HepG2 (cell line): ENCODE measurements around the gene APIP. TPM values are rescaled to one million over a fixed set of nuclear protein-coding genes. Genes with fewer than 3 reads are reported as not detected.

Experiments
- ARID3A ChIP-seq: IDR thresholded peaks from 2 replicates; pipeline ENCODE4 v1.6.1; 2012; ENCODE audit warnings: low read depth, low read length, improper control_type of control experiment
- ASH2L ChIP-seq: fragments of 300-600, 200-600 bp; sonication (generic); IDR thresholded peaks from 2 replicates; pipeline ENCODE4 v1.7.0; 2017; ENCODE audit warnings: low read depth, mild to moderate bottlenecking, moderate library complexity, mixed read lengths, low read length; ENCODE audit not compliant: insufficient read length
- BCL6 ChIP-seq: IDR thresholded peaks from 2 replicates; pipeline ENCODE4 v1.6.1; 2016; ENCODE audit warnings: missing genetic modification reagents, missing compliant biosample characterization
- DDIT3 ChIP-seq: sonication (generic); formaldehyde crosslinking; IDR thresholded peaks from 2 replicates; pipeline ENCODE4 v1.4.0; 2020; ENCODE audit warnings: mild to moderate bottlenecking, missing genetic modification reagents
- FOXP1 ChIP-seq, 2 experiments: fragments of 450-650 bp in 1 of 2; IDR thresholded peaks; 2 replicates each; pipeline ENCODE4 v1.6.1; 2017 to 2018; ENCODE audit warnings: antibody characterized with exemption in 1 of 2
- HDAC1 ChIP-seq: sonication (generic); formaldehyde crosslinking; IDR thresholded peaks from 2 replicates; pipeline ENCODE4 v1.5.1; 2020; ENCODE audit warnings: mild to moderate bottlenecking, missing genetic modification reagents
- HDAC6 ChIP-seq: fragments of 200-600 bp; sonication (generic); IDR thresholded peaks from 2 replicates; pipeline ENCODE4 v1.7.0; 2017; ENCODE audit warnings: mild to moderate bottlenecking, antibody characterized with exemption, low read length, low read depth
- HOMEZ ChIP-seq: IDR thresholded peaks from 2 replicates; pipeline ENCODE4 v1.6.1; 2016; ENCODE audit warnings: low read depth
- NFE2L1 ChIP-seq: sonication (generic); formaldehyde crosslinking; IDR thresholded peaks from 2 replicates; pipeline ENCODE4 v1.4.0; 2020; ENCODE audit warnings: missing genetic modification reagents, mild to moderate bottlenecking, borderline replicate concordance
- PRDM10 ChIP-seq: sonication (generic); formaldehyde crosslinking; IDR thresholded peaks from 2 replicates; pipeline ENCODE4 v1.4.0; 2020; ENCODE audit warnings: low read depth, missing genetic modification reagents
- ZKSCAN1 ChIP-seq: fragments of 150-350 bp; IDR thresholded peaks from 2 replicates; pipeline ENCODE4 v1.6.1; 2014; ENCODE audit warnings: low read length
- ZNF142 ChIP-seq: sonication (generic); formaldehyde crosslinking; IDR thresholded peaks from 2 replicates; pipeline ENCODE4 v1.4.0; 2020; ENCODE audit warnings: missing genetic modification reagents
- ZNF468 ChIP-seq: sonication (generic); formaldehyde crosslinking; IDR thresholded peaks from 2 replicates; pipeline ENCODE4 v1.8.0; 2022; ENCODE audit warnings: mild to moderate bottlenecking, moderate library complexity, missing genetic modification reagents
- ZNF607 ChIP-seq: sonication (generic); formaldehyde crosslinking; IDR thresholded peaks from 2 replicates; pipeline ENCODE4 v1.5.1; 2020; ENCODE audit warnings: missing genetic modification reagents, mild to moderate bottlenecking, borderline replicate concordance
- polyA plus RNA-seq, 8 experiments: library from polyadenylated mRNA; depleted of rRNA in 3 of 8; stranded (reverse) in 7 of 8; unstranded in 1 of 8; fragments of >200 nt; fragmentation: Illumina TruSeq in 4 of 8; extraction: Trizol in 4 of 8; gene quantifications; 2 replicates each; pipeline versions ENCODE4 v1.2.1 to v1.2.3, GENCODE V29; 2011 to 2016; ENCODE audit warnings: low read depth in 4 of 8, missing spikeins in 1 of 8, mixed read lengths in 1 of 8; ENCODE audit not compliant: insufficient read depth in 1 of 8
- total RNA-seq, 5 experiments: library from RNA; depleted of rRNA; stranded (reverse); fragments of >200 nt; fragmentation: Illumina TruSeq; extraction: Trizol; gene quantifications; 2 replicates each; pipeline ENCODE4 v1.2.3, GENCODE V29; 2016; ENCODE audit warnings: low read depth in 1 of 5

APIP gene
- total and polyA plus RNA-seq, 2 of the 13 experiments (the other 11 are each of a cell fraction or from before 2014, with no cell fraction given): 16.9 to 31.0 TPM

- TF ChIP-seq ZNF142 (CRISPR knock-in tag) (0 out of 2 replicates have a peak, but pooled peaks have one; percentile 58), HDAC1 (CRISPR knock-in tag) (peak; percentile 92), ZKSCAN1 (no peak), ZNF607 (CRISPR knock-in tag) (peak; percentile 24; the same call in 1 of the 2 replicates), BCL6 (peak; percentile 80), NFE2L1 (no peak), ASH2L (peak; percentile 93), ZNF468 (CRISPR knock-in tag) (no peak), HOMEZ (CRISPR knock-in tag) (peak; percentile 99), ARID3A (no peak), DDIT3 (no peak), PRDM10 (peak; percentile 66; the same call in 1 of the 2 replicates), HDAC6 (no peak), FOXP1 (IDR thresholded peaks at IDR 0.05) (no peak), FOXP1 (CRISPR knock-in tag; IDR thresholded peaks at IDR 0.05) (peak; percentile 83)
Observed at GRCh38 chr11:34929794-34930763, 13.9 kb upstream of the APIP start (continued).
